Activated CD4-positive, alpha-beta T cell treated with anti-CD3 and anti-CD28 coated beads, Interleukin-2, amount 10 ng/mL, durations not matched to agents 24 days and 14 days (primary cell): ENCODE data around the gene CCSER1. TPM values are rescaled to one million over a fixed set of nuclear protein-coding genes. Genes with fewer than 3 reads are reported as not detected.
"Not testable (repeated sequence)": the region's sequence is repeated elsewhere in the genome, so short reads cannot be mapped to it uniquely, and the experiment has no call there.

ENCODE experiments used
- DNase-seq: peaks from one replicate; pipeline ENCODE4 v3.0.0; 2022
- H3K27ac Mint-ChIP-seq: one replicate; pipeline ENCODE4 v1.8.0; 2022; ENCODE audit warnings: mild to moderate bottlenecking, mixed read lengths
- H3K27me3 Mint-ChIP-seq: one replicate; pipeline ENCODE4 v1.8.0; 2022; ENCODE audit warnings: mixed read lengths
- H3K36me3 Mint-ChIP-seq: one replicate; pipeline ENCODE4 v1.8.0; 2022; ENCODE audit warnings: low read depth, mild to moderate bottlenecking, mixed read lengths
- H3K4me1 Mint-ChIP-seq: one replicate; pipeline ENCODE4 v1.8.0; 2021; ENCODE audit warnings: mixed read lengths
- H3K4me3 Mint-ChIP-seq: one replicate; pipeline ENCODE4 v1.8.0; 2022; ENCODE audit warnings: mild to moderate bottlenecking, moderate library complexity, mixed read lengths
- H3K9me3 Mint-ChIP-seq: one replicate; pipeline ENCODE4 v1.8.0; 2021; ENCODE audit warnings: mixed read lengths
- intact Hi-C: fragments of 100-400 bp; cut with micrococcal nuclease; formaldehyde crosslinking; loops from one replicate; pipeline ENCODE4 v1.15.1; 2023
- total RNA-seq: library from RNA; stranded (reverse); gene quantifications from 2 replicates; pipeline ENCODE4 v1.2.3, GENCODE V29; 2022

Gene CCSER1
- total RNA-seq, 1 donor from 2014 or later: not detected

DNA sequence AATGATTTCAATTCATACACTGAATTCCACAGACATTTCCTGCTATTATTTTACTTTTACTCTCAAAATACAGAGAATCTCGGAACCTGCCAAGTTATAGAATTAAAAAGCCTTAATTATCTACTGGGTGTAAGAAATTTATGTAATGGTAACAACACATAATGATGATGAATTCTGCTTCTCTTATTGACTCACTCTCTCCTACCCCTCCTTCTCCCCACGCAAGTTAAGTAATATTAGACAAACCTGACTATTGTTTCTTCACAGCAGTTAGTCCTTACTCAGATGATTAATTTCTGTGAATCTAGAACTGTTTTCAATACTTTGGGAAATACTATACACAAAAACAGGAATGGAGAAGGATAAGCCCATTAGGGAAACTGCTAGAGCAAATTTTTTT lies 762.0 kb downstream of the CCSER1 start:
- Mint-ChIP-seq H3K27me3 (no peaks in the 10 kb centered on the region), H3K9me3 (no peaks in the 10 kb centered on the region), H3K4me1 (no peaks in the 10 kb centered on the region), H3K27ac (no peak overlapping the region), H3K4me3 (no peak overlapping the region), H3K36me3 (no peaks in the 10 kb centered on the region)
- DNase-seq: no peak
- intact Hi-C loops: no loop called here

DNA sequence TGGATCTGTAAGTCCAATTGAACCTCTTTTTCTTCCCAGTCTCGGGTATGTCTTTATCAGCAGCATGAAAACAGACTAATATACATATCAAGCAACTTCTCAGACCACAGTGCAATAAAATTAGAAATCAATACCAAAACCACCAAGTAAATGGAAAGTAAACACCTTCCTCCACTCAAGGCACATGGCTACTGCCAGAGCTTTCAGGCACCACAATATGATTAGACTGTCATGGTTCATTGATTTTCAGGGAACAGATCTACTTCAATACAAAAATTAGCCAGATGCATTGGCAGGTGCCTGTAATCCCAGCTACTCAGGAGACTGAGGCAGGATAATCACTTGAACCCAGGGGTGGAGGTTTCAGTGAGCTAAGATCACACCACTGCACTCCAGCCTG lies 776.2 kb downstream of the CCSER1 start:
- H3K27me3 Mint-ChIP-seq, H3K27ac Mint-ChIP-seq, H3K36me3 Mint-ChIP-seq, H3K4me3 Mint-ChIP-seq, DNase-seq, H3K4me1 Mint-ChIP-seq, H3K9me3 Mint-ChIP-seq, intact Hi-C loops: not testable (repeated sequence)

DNA sequence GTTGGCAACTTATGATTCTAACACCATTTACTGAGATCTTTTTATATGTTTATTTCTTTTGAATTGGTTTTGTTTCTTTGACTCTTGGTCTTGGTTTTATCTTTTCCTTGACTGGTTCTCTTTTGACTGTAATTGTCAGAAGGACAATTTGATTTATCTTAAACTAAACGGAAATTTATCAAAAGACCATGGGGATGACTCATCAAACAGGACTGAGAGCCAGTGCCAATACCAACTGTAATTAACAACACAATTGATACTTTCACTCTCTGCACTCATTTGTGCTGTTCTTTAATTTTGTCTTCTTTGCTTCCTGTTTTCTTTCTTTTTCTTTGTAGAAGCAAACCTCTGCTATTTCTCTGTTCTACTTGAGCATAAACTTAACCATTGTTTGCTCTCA lies 776.8 kb downstream of the CCSER1 start:
- intact Hi-C loops: no loop called here
- Mint-ChIP-seq H3K9me3 (no peaks in the 10 kb centered on the region), H3K27me3 (no peaks in the 10 kb centered on the region), H3K36me3 (no peaks in the 10 kb centered on the region), H3K4me3 (no peak overlapping the region), H3K27ac (no peak overlapping the region), H3K4me1 (no peaks in the 10 kb centered on the region)
- DNase-seq: no peak

DNA sequence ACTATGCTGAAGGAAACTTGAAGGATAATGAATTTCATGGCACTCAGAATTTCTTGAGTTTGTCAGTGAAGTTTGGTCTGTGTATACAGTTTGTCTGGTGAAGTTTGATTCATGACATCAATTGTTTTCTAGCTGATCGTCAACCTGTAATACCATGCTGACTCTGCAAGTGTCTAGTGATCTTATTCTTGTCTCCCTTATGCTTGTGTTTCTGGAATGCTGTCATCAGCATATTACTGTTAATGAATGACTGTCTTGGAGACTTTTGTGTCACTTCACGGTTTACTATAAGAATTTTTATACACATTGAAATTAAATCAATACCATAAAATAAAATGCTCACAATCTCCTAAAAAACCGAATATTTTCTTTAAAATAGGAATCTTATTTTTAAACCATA lies 779.0 kb downstream of the CCSER1 start:
- Mint-ChIP-seq H3K27me3 (no peaks in the 10 kb centered on the region), H3K4me1 (no peaks in the 10 kb centered on the region), H3K36me3 (no peaks in the 10 kb centered on the region), H3K4me3 (no peak overlapping the region), H3K9me3 (no peaks in the 10 kb centered on the region), H3K27ac (no peak overlapping the region)
- no peak for DNase-seq
- intact Hi-C loops: no loop called here

DNA sequence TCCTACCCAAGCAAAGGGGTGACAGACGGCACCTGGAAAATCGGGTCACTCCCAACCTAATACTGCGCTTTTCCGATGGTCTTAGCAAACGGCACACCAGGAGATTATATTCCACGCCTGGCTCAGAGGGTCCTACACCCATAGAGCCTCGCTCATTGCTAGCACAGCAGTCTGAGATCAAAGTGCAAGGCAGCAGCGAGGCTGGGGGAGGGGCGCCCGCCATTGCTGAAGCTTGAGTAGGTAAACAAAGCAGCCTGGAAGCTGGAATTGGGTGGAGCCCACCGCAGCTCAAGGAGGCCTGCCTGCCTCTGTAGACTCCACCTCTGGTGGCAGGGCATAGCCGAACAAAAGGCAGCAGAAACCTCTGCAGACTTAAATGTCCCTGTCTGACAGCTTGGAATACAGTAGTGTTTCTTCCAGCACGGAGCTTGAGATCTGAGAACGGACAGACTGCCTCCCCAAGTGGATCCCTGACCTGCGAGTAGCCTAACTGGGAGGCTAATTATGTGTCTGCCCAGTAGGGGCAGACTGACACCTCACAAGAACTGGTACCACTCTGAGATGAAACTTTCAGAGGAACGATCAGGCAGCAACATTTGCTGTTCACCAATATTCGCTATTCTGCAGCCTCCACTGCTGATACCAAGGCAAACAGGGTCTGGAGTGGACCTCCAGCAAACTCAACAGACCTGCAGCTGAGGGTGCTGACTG lies 784.7 kb downstream of the CCSER1 start:
- H3K27me3 Mint-ChIP-seq, H3K36me3 Mint-ChIP-seq, H3K4me1 Mint-ChIP-seq, H3K27ac Mint-ChIP-seq, H3K9me3 Mint-ChIP-seq, intact Hi-C loops, DNase-seq, H3K4me3 Mint-ChIP-seq: not testable (repeated sequence)

DNA sequence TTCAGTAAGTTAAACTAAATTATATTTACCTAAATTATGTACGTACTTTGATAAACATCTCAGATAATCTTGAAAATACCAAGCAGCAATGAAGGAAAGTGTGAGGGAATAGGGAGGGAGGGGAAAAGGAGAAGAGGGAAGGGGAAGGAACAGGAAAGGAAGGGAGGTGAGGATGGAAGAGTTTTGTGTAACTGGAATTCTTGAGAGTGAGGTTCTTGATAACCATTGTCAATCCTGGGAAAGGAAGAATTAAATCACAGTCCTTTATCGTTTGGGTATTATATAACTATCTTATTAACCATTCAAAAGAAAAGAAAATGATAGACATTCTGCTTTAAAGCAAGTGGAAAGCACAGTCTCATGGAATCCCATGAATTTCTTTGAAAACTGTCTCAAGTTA lies 795.0 kb downstream of the CCSER1 start:
- H3K27me3 Mint-ChIP-seq: no peaks in the 10 kb centered on the region
- DNase-seq: no peak
- no peaks in the 10 kb centered on the region for H3K4me1 Mint-ChIP-seq
- no peak overlapping the region for H3K27ac Mint-ChIP-seq
- no peaks in the 10 kb centered on the region for H3K9me3 Mint-ChIP-seq
- H3K36me3 Mint-ChIP-seq: no peaks in the 10 kb centered on the region
- intact Hi-C loops: no loop called here
- no peak overlapping the region for H3K4me3 Mint-ChIP-seq

DNA sequence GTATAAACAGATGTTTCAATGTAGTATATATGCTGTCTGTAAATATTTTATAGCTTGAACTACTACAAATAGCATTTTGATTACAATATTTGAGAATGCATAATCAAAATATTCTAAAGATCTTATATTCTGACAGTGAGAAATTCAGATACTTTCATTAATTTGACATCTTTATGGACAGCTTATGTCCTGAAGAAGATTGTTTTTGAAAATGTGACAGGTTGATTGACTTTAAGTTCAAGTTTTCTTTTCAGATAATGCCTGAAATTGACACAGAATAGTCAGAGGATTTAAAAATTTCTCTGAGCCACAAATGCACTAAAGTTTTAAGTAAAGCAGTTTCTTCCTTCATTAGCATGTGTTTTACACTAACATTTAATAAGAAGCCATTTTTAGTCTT lies 799.8 kb downstream of the CCSER1 start:
- no peak overlapping the region for H3K4me3 Mint-ChIP-seq
- H3K27ac Mint-ChIP-seq: no peak overlapping the region
- no peaks in the 10 kb centered on the region for H3K4me1 Mint-ChIP-seq
- intact Hi-C loops: no loop called here
- H3K36me3 Mint-ChIP-seq: no peaks in the 10 kb centered on the region
- no peak for DNase-seq
- no peaks in the 10 kb centered on the region for H3K27me3 Mint-ChIP-seq
- no peaks in the 10 kb centered on the region for H3K9me3 Mint-ChIP-seq

DNA sequence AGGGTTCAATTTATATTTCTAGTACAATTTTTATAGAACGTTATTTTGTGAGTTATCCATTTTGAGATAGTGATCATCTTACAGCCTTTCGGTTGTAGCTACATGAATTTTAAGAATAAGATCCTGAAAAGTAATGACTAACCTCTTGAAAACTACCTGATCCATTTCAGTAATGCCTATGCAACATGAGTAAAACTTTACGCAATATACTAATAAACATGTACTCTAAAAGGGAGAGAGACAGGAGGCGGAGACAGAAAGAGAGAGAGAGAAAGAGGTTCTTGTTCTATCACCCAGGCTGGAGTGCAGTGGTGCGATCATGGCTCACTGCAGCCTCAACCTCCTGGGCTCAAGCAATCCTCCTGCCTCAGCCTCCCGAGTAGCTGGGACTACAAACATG lies 816.1 kb downstream of the CCSER1 start:
- intact Hi-C loops: no loop called here
- no peak overlapping the region for H3K4me3 Mint-ChIP-seq
- H3K9me3 Mint-ChIP-seq: no peaks in the 10 kb centered on the region
- H3K27me3 Mint-ChIP-seq: no peaks in the 10 kb centered on the region
- DNase-seq: no peak
- H3K36me3 Mint-ChIP-seq: no peaks in the 10 kb centered on the region
- no peak overlapping the region for H3K27ac Mint-ChIP-seq
- H3K4me1 Mint-ChIP-seq: no peaks in the 10 kb centered on the region

DNA sequence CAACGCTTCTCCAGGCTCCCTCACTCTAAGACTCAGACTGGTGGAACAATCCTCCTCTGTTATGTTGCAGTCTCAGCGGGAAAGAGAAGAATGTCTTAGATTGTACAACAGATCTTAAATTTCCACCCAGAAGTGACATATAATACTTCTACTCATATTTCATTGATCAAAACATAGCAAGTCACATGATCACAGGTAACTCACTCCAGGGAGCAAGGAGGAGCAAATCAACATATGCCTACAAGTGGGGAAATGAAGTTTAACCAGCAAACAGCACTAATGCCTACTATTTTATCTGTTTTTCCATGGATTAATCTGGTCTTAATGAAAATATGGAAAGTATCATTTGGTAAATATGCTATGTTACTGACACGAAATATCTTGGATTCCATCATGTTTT lies 819.8 kb downstream of the CCSER1 start:
- Mint-ChIP-seq H3K27ac (no peak overlapping the region), H3K4me3 (no peak overlapping the region), H3K4me1 (no peaks in the 10 kb centered on the region), H3K36me3 (no peaks in the 10 kb centered on the region), H3K27me3 (no peaks in the 10 kb centered on the region), H3K9me3 (no peaks in the 10 kb centered on the region)
- intact Hi-C loops: no loop called here
- DNase-seq: no peak

DNA sequence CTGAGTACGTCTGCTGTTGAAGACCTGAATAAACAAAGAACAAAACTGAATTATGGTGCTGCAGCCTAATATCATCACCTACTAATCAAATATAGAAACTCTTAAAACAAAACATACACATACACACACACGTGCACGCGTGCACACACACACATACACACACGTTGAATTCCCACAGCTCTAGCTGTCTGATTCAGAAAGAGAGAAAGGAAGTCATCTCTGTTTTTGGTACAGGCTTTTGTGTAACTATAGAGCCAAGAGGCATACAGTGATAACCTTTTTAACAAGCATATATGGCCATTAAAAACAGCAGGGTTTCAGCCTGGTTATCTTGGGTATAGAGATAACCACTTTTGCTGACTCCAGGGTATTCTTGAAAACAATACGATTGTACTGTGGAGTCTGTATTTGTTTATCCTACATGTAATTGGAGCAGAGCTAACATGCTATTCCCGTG lies 823.2 kb downstream of the CCSER1 start:
- Mint-ChIP-seq H3K36me3 (no peaks in the 10 kb centered on the region), H3K27me3 (no peaks in the 10 kb centered on the region), H3K27ac (no peak overlapping the region), H3K9me3 (no peaks in the 10 kb centered on the region), H3K4me3 (no peak overlapping the region), H3K4me1 (no peaks in the 10 kb centered on the region)
- no peak for DNase-seq
- intact Hi-C loops: no loop called here

DNA sequence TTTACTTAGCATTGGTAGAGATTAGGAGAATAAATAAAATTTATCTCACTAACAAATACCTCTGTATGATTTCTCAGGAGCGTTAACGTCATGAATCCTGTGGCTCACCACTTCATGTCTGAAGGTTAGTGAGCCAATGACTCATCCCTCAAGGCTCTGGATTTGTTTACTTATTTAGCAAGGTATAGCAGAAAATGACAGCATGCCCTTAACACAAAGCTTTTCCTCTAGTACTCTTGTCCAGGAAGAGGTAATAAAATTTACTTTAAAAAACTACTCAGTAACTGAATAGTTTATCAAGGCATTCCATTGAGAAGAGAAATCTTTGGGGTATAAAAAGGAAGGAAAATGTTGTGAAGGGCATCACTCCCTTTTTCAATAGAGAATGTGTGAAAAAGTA lies 823.8 kb downstream of the CCSER1 start:
- DNase-seq: no peak
- Mint-ChIP-seq H3K27me3 (no peaks in the 10 kb centered on the region), H3K4me3 (no peak overlapping the region), H3K4me1 (no peaks in the 10 kb centered on the region), H3K9me3 (no peaks in the 10 kb centered on the region), H3K27ac (no peak overlapping the region), H3K36me3 (no peaks in the 10 kb centered on the region)
- intact Hi-C loops: no loop called here

DNA sequence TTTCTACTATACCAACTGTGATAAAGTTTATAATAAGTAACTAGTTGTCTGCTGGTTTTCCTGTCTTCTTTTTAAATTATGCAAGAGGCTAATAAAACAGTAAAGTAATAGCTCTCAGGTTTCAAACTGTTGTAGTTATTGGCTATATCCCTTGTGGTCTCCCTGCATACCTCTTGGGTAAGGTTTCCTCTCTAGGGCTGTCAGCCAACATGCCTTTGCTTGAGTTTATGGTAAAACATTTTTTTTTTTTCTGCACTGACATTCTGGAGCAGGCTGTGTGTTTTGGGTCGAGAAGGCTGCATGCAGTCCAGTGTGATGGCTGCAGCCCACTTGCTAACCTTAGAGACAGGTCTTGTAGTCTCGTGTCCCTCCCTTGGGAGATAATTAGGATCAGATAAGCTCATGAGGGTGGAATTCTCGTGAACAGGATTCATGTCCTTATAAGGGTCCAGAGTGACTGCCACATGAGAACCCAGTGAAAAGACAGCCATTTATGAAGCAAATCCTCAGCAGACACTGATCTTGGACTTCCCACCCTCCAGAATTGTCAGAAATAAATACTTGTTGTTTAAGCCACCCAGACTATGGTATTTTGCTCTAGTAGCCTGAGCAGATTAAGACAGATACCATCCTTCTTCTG lies 831.2 kb downstream of the CCSER1 start:
- H3K4me1 Mint-ChIP-seq: no peaks in the 10 kb centered on the region
- H3K27me3 Mint-ChIP-seq: no peaks in the 10 kb centered on the region
- no peak overlapping the region for H3K4me3 Mint-ChIP-seq
- H3K27ac Mint-ChIP-seq: no peak overlapping the region
- no peak for DNase-seq
- H3K9me3 Mint-ChIP-seq: no peaks in the 10 kb centered on the region
- no peaks in the 10 kb centered on the region for H3K36me3 Mint-ChIP-seq
- intact Hi-C loops: no loop called here

DNA sequence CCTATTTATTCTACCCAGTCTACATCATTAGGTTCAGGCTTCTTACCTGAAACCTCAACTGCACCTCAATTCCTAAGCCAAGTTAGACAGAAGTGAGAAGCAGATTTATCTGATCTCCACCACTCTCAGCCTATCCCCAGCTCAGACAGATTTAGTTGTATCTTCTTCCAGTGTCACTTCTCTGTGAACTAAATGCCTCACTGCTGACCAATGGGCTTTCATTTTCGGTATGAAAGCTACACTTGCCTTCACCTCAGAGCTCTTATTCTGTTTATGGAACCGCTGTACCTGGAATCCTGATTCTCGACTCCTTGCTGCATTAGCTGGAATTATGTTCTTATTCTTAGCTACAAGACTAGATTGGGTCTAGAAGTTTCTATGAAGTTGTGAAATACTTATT lies 833.2 kb downstream of the CCSER1 start:
- no peaks in the 10 kb centered on the region for H3K9me3 Mint-ChIP-seq
- no peak overlapping the region for H3K4me3 Mint-ChIP-seq
- H3K4me1 Mint-ChIP-seq: no peaks in the 10 kb centered on the region
- H3K27me3 Mint-ChIP-seq: no peaks in the 10 kb centered on the region
- H3K27ac Mint-ChIP-seq: no peak overlapping the region
- no peaks in the 10 kb centered on the region for H3K36me3 Mint-ChIP-seq
- intact Hi-C loops: no loop called here
- DNase-seq: no peak

DNA sequence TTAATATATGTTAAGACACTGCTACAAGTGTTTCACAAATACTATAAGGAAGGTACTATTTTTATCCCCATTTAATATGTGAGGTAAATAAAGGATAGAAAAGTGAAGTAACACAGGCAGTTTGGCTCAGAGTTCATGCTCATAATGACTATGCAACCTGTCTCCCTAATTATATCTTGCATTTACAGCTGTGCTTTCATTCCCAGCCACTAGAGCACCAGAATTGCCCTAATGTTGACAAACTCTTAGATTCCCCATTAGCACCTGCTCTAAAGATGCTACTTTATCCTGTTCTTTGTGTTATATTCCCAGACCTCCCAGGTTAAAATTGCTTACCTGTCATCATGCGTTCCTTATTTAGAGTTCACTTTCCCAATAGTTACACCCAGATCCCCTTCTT lies 833.6 kb downstream of the CCSER1 start:
- intact Hi-C loops: no loop called here
- Mint-ChIP-seq H3K4me1 (no peaks in the 10 kb centered on the region), H3K36me3 (no peaks in the 10 kb centered on the region), H3K27ac (no peak overlapping the region), H3K4me3 (no peak overlapping the region), H3K9me3 (no peaks in the 10 kb centered on the region), H3K27me3 (no peaks in the 10 kb centered on the region)
- no peak for DNase-seq

DNA sequence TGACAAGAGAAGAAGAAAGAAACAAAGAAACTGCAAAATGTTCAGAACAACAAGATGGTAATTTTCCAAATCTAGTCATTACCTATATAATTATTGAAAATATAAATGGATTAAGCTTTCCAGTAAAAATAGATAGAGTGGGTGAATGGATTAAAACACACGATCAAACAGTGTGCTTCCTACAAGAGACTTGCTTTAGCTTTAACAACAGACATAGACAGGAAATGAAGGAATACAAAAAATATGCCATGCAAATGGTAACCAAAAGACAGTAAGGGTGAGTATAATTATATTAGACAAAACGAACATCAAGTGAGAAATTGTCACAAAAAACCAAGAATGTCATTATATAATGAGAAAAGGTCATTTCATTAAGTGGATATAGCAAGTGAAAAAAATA lies 842.8 kb downstream of the CCSER1 start:
- Mint-ChIP-seq H3K4me3 (no peak overlapping the region), H3K27ac (no peak overlapping the region), H3K9me3 (no peaks in the 10 kb centered on the region), H3K27me3 (no peaks in the 10 kb centered on the region), H3K4me1 (no peaks in the 10 kb centered on the region), H3K36me3 (no peaks in the 10 kb centered on the region)
- intact Hi-C loops: no loop called here
- no peak for DNase-seq
